ENCODE results near the gene DYNC1I1. TPM values are rescaled to one million over a fixed set of nuclear protein-coding genes. Genes with fewer than 3 reads are reported as not detected.

Gene DYNC1I1
- total RNA-seq, 1 experiment from 2014 or later, result 3.2 TPM

DNA sequence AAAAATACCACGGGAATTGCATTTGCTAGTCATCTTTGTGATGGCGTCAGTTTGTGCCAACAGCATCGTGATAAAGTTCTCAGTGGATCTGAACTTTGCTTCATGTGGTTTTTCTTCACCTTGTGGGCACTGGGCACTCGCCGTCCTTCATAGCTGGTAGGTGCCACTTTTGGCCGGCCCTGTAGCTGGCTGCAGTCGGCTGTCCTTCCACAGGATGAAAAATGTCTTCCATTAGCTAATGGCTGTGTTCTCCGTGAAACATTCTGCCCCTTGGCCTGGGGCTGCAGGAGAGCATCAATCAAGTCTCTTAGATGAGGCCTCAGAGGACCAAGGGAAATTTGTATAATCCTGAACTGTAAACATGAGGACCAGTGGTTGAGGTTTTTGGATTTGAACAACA is 145.3 kb downstream of the DYNC1I1 start:
- Histone ChIP-seq H4K91ac (ENCODE audit: insufficient read length, low read depth, low read length) (no peak overlapping the region), H3K27ac (ENCODE audit: insufficient read length, low read depth, low read length) (no peak overlapping the region), H2BK12ac (ENCODE audit: insufficient read length, low read depth, low read length) (no peak overlapping the region), H2BK20ac (ENCODE audit: low read depth, low read length, poor library complexity, severe bottlenecking) (no peak overlapping the region), H3K56ac (ENCODE audit: insufficient read length, low read depth, low read length) (no peak overlapping the region), H3K14ac (ENCODE audit: insufficient read depth, low read length) (no peak overlapping the region), H4K8ac (replicated peaks; ENCODE audit: insufficient read length, low read depth, low read length) (no peak overlapping the region), H2AFZ (ENCODE audit: low read length) (no peak overlapping the region), H4K5ac (ENCODE audit: insufficient read length, low read depth, low read length) (no peak overlapping the region), H2AK5ac (ENCODE audit: insufficient read length, low read length) (no peak overlapping the region), H3K9ac (ENCODE audit: extremely low read depth, insufficient read length, low read length) (no peak overlapping the region), H3K79me2 (ENCODE audit: insufficient read depth, low read length) (no peaks in the 10 kb centered on the region), H4K20me1 (ENCODE audit: control insufficient read depth, insufficient read depth, insufficient read length) (no peaks in the 10 kb centered on the region), H3K9me3 (ENCODE audit: control insufficient read depth, low read depth, low read length) (no peaks in the 10 kb centered on the region), H2BK5ac (ENCODE audit: insufficient read length, low read length) (no peak overlapping the region), H2BK120ac (ENCODE audit: low read depth, low read length, poor library complexity, severe bottlenecking) (no peak overlapping the region), H3K27me3 (ENCODE audit: insufficient read depth, low read length) (no peaks in the 10 kb centered on the region; the same call in 1 of the 2 replicates), H3K18ac (ENCODE audit: insufficient read length, low read depth, low read length) (no peak overlapping the region), H2BK15ac (ENCODE audit: low read depth, low read length) (no peak overlapping the region), H3K23ac (ENCODE audit: insufficient read length, low read depth, low read length) (no peak overlapping the region), H3K4me1 (ENCODE audit: insufficient read depth, low read length) (peaks cover 2% of the 10 kb centered on the region; the same call in 1 of the 2 replicates), H3K4ac (ENCODE audit: low read depth, low read length) (no peak overlapping the region), H3K4me2 (ENCODE audit: insufficient read depth, insufficient read length, low read length) (no peak overlapping the region), H3K79me1 (ENCODE audit: insufficient read depth, low read depth, low read length, poor library complexity, severe bottlenecking) (no peaks in the 10 kb centered on the region), H3K23me2 (ENCODE audit: insufficient read length, low read depth, low read length, poor library complexity, severe bottlenecking) (no peaks in the 10 kb centered on the region), H3T11ph (ENCODE audit: low read length) (no peak overlapping the region)
- TF ChIP-seq, protein P1, sequence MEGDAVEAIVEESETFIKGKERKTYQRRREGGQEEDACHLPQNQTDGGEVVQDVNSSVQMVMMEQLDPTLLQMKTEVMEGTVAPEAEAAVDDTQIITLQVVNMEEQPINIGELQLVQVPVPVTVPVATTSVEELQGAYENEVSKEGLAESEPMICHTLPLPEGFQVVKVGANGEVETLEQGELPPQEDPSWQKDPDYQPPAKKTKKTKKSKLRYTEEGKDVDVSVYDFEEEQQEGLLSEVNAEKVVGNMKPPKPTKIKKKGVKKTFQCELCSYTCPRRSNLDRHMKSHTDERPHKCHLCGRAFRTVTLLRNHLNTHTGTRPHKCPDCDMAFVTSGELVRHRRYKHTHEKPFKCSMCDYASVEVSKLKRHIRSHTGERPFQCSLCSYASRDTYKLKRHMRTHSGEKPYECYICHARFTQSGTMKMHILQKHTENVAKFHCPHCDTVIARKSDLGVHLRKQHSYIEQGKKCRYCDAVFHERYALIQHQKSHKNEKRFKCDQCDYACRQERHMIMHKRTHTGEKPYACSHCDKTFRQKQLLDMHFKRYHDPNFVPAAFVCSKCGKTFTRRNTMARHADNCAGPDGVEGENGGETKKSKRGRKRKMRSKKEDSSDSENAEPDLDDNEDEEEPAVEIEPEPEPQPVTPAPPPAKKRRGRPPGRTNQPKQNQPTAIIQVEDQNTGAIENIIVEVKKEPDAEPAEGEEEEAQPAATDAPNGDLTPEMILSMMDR (conservative IDR thresholded peaks at IDR 0.05), result no peak
- no peak for DNase-seq
- no CpG with 5 or more reads among the region's 8 CpGs for WGBS (ENCODE audit: extremely low coverage, insufficient read length, low lambda C conversion rate)
- Mint-ChIP-seq H3K9me3 (no peaks in the 10 kb centered on the region), H3K27ac (no peak overlapping the region), H3K36me3 (ENCODE audit: insufficient read depth in 1 of 3, low read depth in 3 of 3) (no peaks in the 10 kb centered on the region), H3K27me3 (ENCODE audit: low read depth) (peaks cover 16% of the 10 kb centered on the region), H3K4me3 (no peak overlapping the region), H3K4me1 (peaks cover 2 to 5% of the 10 kb centered on the region in 2 experiments)
